GM21825 (cell line): ENCODE measurements around the gene SOWAHA.
"Not testable (repeated sequence)": the region's sequence is repeated elsewhere in the genome, so short reads cannot be mapped to it uniquely, and the experiment has no call there.

Source experiments
- ATAC-seq: cut with Tn5 transposase; IDR thresholded peaks from one replicate; pipeline ENCODE4 v1.9.1; 2021; ENCODE audit warnings: mild to moderate bottlenecking, moderate library complexity; ENCODE audit not compliant: unreplicated experiment

SOWAHA gene

GRCh38 chr5:132806804-132807162 lies 6.3 kb upstream of the SOWAHA start:
- not testable (repeated sequence) for ATAC-seq

- no peak for ATAC-seq
Measured at GRCh38 chr5:132807163-132807838, 5.8 kb upstream of the SOWAHA start.

GRCh38 chr5:132808448-132808847 lies 4.7 kb upstream of the SOWAHA start:
- ATAC-seq, result no peak

- ATAC-seq, result no peak
Measured at GRCh38 chr5:132808866-132809265, 4.2 kb upstream of the SOWAHA start.

- ATAC-seq, result no peak
Measured at GRCh38 chr5:132810605-132811004, 2.5 kb upstream of the SOWAHA start.

- no peak for ATAC-seq
Measured at GRCh38 chr5:132812123-132812765, 858 bp upstream of the SOWAHA start.

GRCh38 chr5:132813599-132814502 lies 749 bp downstream of the SOWAHA start:
- no peak for ATAC-seq

GRCh38 chr5:132814503-132815294 lies 1.6 kb downstream of the SOWAHA start:
- ATAC-seq, result no peak

- no peak for ATAC-seq
Measured at GRCh38 chr5:132815454-132815853, 2.4 kb downstream of the SOWAHA start.

- ATAC-seq, result no peak
Measured at GRCh38 chr5:132816083-132816482, 3.0 kb downstream of the SOWAHA start.

- ATAC-seq, result no peak
Measured at GRCh38 chr5:132816554-132816953, 3.5 kb downstream of the SOWAHA start.

GRCh38 chr5:132817011-132817410 lies 3.9 kb downstream of the SOWAHA start:
- no peak for ATAC-seq

GRCh38 chr5:132819468-132819867 lies 6.4 kb downstream of the SOWAHA start:
- ATAC-seq, result no peak

GRCh38 chr5:132820162-132820754 lies 7.2 kb downstream of the SOWAHA start:
- ATAC-seq, result peak; percentile 74

GRCh38 chr5:132821350-132821749 lies 8.2 kb downstream of the SOWAHA start:
- ATAC-seq, result no peak

- no peak for ATAC-seq
Measured at GRCh38 chr5:132821791-132822190, 8.7 kb downstream of the SOWAHA start.

- no peak for ATAC-seq
Measured at GRCh38 chr5:132822650-132823480, 9.8 kb downstream of the SOWAHA start.

- ATAC-seq, result no peak
Measured at GRCh38 chr5:132823481-132824050, 10.5 kb downstream of the SOWAHA start.

- no peak for ATAC-seq
Measured at GRCh38 chr5:132824426-132824825, 11.3 kb downstream of the SOWAHA start.
